DOHH2 (cell line): ENCODE results near the gene FBXW5.

Experiments
- H3F3A ChIP-seq: fragments of 200-600 bp; sonication (generic), shearing (Covaris generic); 2 replicates; pipeline ENCODE4 v1.6.0; 2016; ENCODE audit warnings: antibody characterized with exemption, mild to moderate bottlenecking; ENCODE audit not compliant: control insufficient read depth, insufficient read depth
- H3K27ac ChIP-seq: fragments of 200-600 bp; sonication (generic); 2 replicates; pipeline ENCODE4 v1.5.1; 2014; ENCODE audit warnings: low read depth, mild to moderate bottlenecking, low read length, moderate library complexity
- H3K27me3 ChIP-seq: fragments of 200-600 bp; sonication (generic); 2 replicates; pipeline ENCODE4 v1.6.1; 2014; ENCODE audit warnings: mild to moderate bottlenecking, low read length, mixed read lengths; ENCODE audit not compliant: control insufficient read depth
- H3K36me3 ChIP-seq: fragments of 200-600 bp; sonication (generic); 2 replicates; pipeline ENCODE4 v1.6.1; 2014; ENCODE audit warnings: mild to moderate bottlenecking, low read length, moderate library complexity, mixed read lengths; ENCODE audit not compliant: control insufficient read depth
- H3K4me1 ChIP-seq: fragments of 200-600 bp; sonication (generic); 2 replicates; pipeline ENCODE4 v1.6.1; 2014; ENCODE audit warnings: mild to moderate bottlenecking, low read length, mixed read lengths; ENCODE audit not compliant: control insufficient read depth
- H3K4me2 ChIP-seq: fragments of 200-600 bp; sonication (generic); 2 replicates; pipeline ENCODE4 v1.6.0; 2014; ENCODE audit warnings: mild to moderate bottlenecking, low read length, moderate library complexity
- H3K4me3 ChIP-seq: fragments of 200-600 bp; sonication (generic); 2 replicates; pipeline ENCODE4 v1.5.1; 2014; ENCODE audit warnings: mild to moderate bottlenecking, low read length, mixed read lengths
- H3K79me2 ChIP-seq: fragments of 200-600 bp; sonication (generic); 2 replicates; pipeline ENCODE4 v1.6.1; 2014; ENCODE audit warnings: mild to moderate bottlenecking, low read length, mixed read lengths; ENCODE audit not compliant: control insufficient read depth
- H3K9me2 ChIP-seq: fragments of 200-600 bp; sonication (generic); replicated peaks from 2 replicates; pipeline ENCODE4 v1.6.1; 2014; ENCODE audit warnings: mild to moderate bottlenecking, low read length, mixed read lengths; ENCODE audit not compliant: control insufficient read depth
- H3K9me3 ChIP-seq: fragments of 200-600 bp; sonication (generic); 2 replicates; pipeline ENCODE4 v1.6.1; 2014; ENCODE audit warnings: antibody characterized with exemption, low read length, mixed read lengths; ENCODE audit not compliant: control insufficient read depth, insufficient read depth
- H4K20me1 ChIP-seq: fragments of 200-600 bp; sonication (generic); 2 replicates; pipeline ENCODE4 v1.6.0; 2014; ENCODE audit warnings: low read depth, mild to moderate bottlenecking, antibody characterized with exemption, low read length, moderate library complexity; ENCODE audit not compliant: control insufficient read depth, insufficient read depth
- CTCF ChIP-seq: fragments of 200-600 bp; sonication (generic); IDR thresholded peaks from one replicate; pipeline ENCODE4 v1.5.1; 2014; ENCODE audit warnings: antibody characterized with exemption, mild to moderate bottlenecking, low read depth, low read length; ENCODE audit not compliant: poor library complexity, severe bottlenecking
- EZH2phosphoT487 ChIP-seq: fragments of 200-600 bp; sonication (generic); IDR thresholded peaks from 2 replicates; pipeline ENCODE4 v1.6.1; 2017; ENCODE audit warnings: borderline replicate concordance, mild to moderate bottlenecking, antibody characterized with exemption, low read length, moderate library complexity, mixed read lengths

The FBXW5 gene

GRCh38 chr9:136947955-136948510, 3.5 kb upstream of the FBXW5 start:
- Histone ChIP-seq H3K36me3 (no peaks in the 10 kb centered on the region), H3K9me3 (no peaks in the 10 kb centered on the region), H3K9me2 (no peaks in the 10 kb centered on the region), H3K79me2 (peaks cover 11% of the 10 kb centered on the region), H3K4me3 (no peak overlapping the region), H3F3A (no peaks in the 10 kb centered on the region; the same call in 1 of the 2 replicates), H3K27me3 (no peaks in the 10 kb centered on the region), H3K4me1 (peaks cover 24% of the 10 kb centered on the region), H3K4me2 (no peak overlapping the region), H3K27ac (no peak overlapping the region), H4K20me1 (no peaks in the 10 kb centered on the region)
- peak; percentile 63 for TF ChIP-seq CTCF
- TF ChIP-seq EZH2phosphoT487: no peak

GRCh38 chr9:136947028-136947891, 2.7 kb upstream of the FBXW5 start:
- H3K4me1 ChIP-seq: peaks cover 24% of the 10 kb centered on the region

GRCh38 chr9:136946228-136947027, 1.9 kb upstream of the FBXW5 start:
- no peaks in the 10 kb centered on the region for H3K9me3 ChIP-seq
- no peaks in the 10 kb centered on the region for H3K9me2 ChIP-seq
- no peak overlapping the region for H3K27ac ChIP-seq
- no peaks in the 10 kb centered on the region for H3K27me3 ChIP-seq
- H3K4me3 ChIP-seq: no peak overlapping the region
- TF ChIP-seq EZH2phosphoT487 (no peak), CTCF (no peak)
- H3K4me2 ChIP-seq: no peak overlapping the region
- 0 out of 2 replicates have a peak, but pooled peaks cover 3% of the 10 kb centered on the region for H4K20me1 ChIP-seq
- peaks cover 24% of the 10 kb centered on the region for H3K79me2 ChIP-seq
- H3F3A ChIP-seq: no peaks in the 10 kb centered on the region; the same call in 1 of the 2 replicates
- peaks cover 24% of the 10 kb centered on the region for H3K4me1 ChIP-seq
- peaks cover 15% of the 10 kb centered on the region for H3K36me3 ChIP-seq

More at GRCh38 chr9:136947028-136947891, 2.7 kb upstream of the FBXW5 start:
- H3K79me2 ChIP-seq: peaks cover 18% of the 10 kb centered on the region
- no peak overlapping the region for H3K4me3 ChIP-seq
- H3K27ac ChIP-seq: no peak overlapping the region
- H3K4me2 ChIP-seq: no peak overlapping the region
- H3K36me3 ChIP-seq: peaks cover 7% of the 10 kb centered on the region
- TF ChIP-seq EZH2phosphoT487 (no peak), CTCF (no peak)
- H3K27me3 ChIP-seq: no peaks in the 10 kb centered on the region
- no peaks in the 10 kb centered on the region; the same call in 1 of the 2 replicates for H3F3A ChIP-seq
- H4K20me1 ChIP-seq: 0 out of 2 replicates have a peak, but pooled peaks cover 1% of the 10 kb centered on the region
- no peaks in the 10 kb centered on the region for H3K9me2 ChIP-seq
- H3K9me3 ChIP-seq: no peaks in the 10 kb centered on the region
